Tibial nerve (tissue), 4 donors: ENCODE results near the gene HS1BP3. TPM values are rescaled to one million over a fixed set of nuclear protein-coding genes. Genes with fewer than 3 reads are reported as not detected.
A peak's percentile ranks its signal among the peaks of the same experiment; 100 is the strongest.

Source experiments
- DNase-seq, 2 donors: peaks; one replicate each; pipeline ENCODE4 v3.0.0-alpha.2; 2019; ENCODE audit warnings: low spot score in 2 of 2
- H3K27ac ChIP-seq, 4 donors: fragments of 200-600 bp; sonication (generic) in 3 of 4; one replicate each; pipeline ENCODE4 v1.5.1; 2017 to 2019; ENCODE audit warnings: mild to moderate bottlenecking in 1 of 4
- H3K27me3 ChIP-seq, 2 donors: fragments of 200-600 bp; sonication (generic) in 1 of 2; one replicate each; pipeline versions ENCODE4 v1.5.1 to v1.6.0; 2017 to 2019
- H3K36me3 ChIP-seq, 3 donors: fragments of 200-600 bp; sonication (generic); one replicate each; pipeline ENCODE4 v1.5.1; 2018 to 2019
- H3K4me1 ChIP-seq, 4 donors: fragments of 200-600 bp; sonication (generic) in 3 of 4; one replicate each; pipeline ENCODE4 v1.5.1; 2017 to 2019
- H3K4me3 ChIP-seq, 4 donors: fragments of 200-600 bp; sonication (generic) in 3 of 4; one replicate each; pipeline ENCODE4 v1.5.1; 2017 to 2019; ENCODE audit warnings: mild to moderate bottlenecking in 1 of 4, moderate library complexity in 1 of 4
- H3K9me3 ChIP-seq, 4 donors: fragments of 200-600 bp; sonication (generic) in 3 of 4; one replicate each; pipeline ENCODE4 v1.5.1; 2017 to 2019
- CTCF ChIP-seq, 5 experiments: fragments of 200-600 bp in 3 of 5; fragments of 450-650 bp in 2 of 5; sonication (generic) in 3 of 5; IDR thresholded peaks; one replicate each; pipeline ENCODE4 v1.5.1; 2016 to 2019; ENCODE audit warnings: antibody characterized with exemption in 5 of 5, mild to moderate bottlenecking in 3 of 5, moderate library complexity in 2 of 5
- EP300 ChIP-seq, 2 donors: sonication (generic); formaldehyde crosslinking; IDR thresholded peaks; one replicate each; pipeline ENCODE4 v1.6.1; 2017; ENCODE audit warnings: antibody characterized with exemption in 2 of 2, mild to moderate bottlenecking in 1 of 2
- POLR2A ChIP-seq, 2 donors: fragments of 450-650 bp; IDR thresholded peaks; one replicate each; pipeline ENCODE4 v1.6.1; 2017; ENCODE audit warnings: antibody characterized with exemption in 2 of 2, mild to moderate bottlenecking in 2 of 2, moderate library complexity in 2 of 2
- WGBS, 2 donors: methylation state at CpG; one replicate each; pipeline ENCODE4 v1.1.5; 2018; 5-methylcytosine and 5-hydroxymethylcytosine counted together
- total RNA-seq, 4 donors: library from RNA; depleted of rRNA; stranded (reverse); fragments of >200 nt; gene quantifications; one replicate each; pipeline ENCODE4 v1.1.0, GENCODE V29; 2016

Gene HS1BP3
- total RNA-seq, 4 donors from 2014 or later: 24.5 to 45.9 (median 33.8) TPM

DNA sequence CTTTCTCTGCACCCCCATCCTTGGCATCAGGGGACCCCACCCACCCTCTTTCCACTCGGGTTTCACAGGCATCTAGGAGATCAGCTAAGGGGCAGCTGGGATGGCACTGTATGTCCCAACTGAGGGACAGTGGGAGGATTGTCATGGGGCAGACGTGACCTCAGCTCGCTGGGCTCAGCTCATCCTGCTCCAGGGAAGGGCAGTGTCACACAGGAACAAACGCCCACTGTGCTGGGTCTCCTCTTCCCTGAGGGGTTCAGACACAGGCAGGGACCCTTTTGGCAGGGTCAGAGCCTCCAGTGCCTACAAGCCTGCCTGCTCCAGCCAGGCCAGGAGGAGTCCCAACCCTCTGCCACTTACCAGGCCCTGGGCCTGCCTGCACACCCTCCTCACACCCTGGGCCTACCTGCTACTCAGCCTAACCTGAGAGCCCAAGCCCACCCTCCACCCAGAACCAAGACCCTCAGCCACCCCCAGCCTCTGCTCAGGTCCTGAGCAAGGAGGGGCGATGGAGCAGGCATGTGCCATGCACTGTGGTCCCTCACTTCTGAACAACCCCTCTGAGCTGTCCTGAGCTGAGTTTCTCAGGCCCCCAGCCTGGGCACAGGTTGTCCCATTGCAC, 68.2 kb downstream of the HS1BP3 start:
- H3K4me3 ChIP-seq: no peak overlapping the region
- H3K36me3 ChIP-seq: no peaks in the 10 kb centered on the region
- 64 to 66% methylated on average over 2 to 5 of the region's 5 CpGs for WGBS, 2 donors
- peaks cover 0 to 6% (median 0%) of the 10 kb centered on the region in 4 donors for H3K9me3 ChIP-seq
- peak overlapping the region in 3 of 4 donors; percentile 26 to 73 (median 55) for H3K27ac ChIP-seq
- peaks cover 0 to 65% (median 38%) of the 10 kb centered on the region in 4 donors for H3K4me1 ChIP-seq
- DNase-seq: no peak
- no peaks in the 10 kb centered on the region for H3K27me3 ChIP-seq
- no peak for TF ChIP-seq EP300 (IDR thresholded peaks at IDR 0.05)
- TF ChIP-seq POLR2A (IDR thresholded peaks at IDR 0.05): no peak
- no peak for TF ChIP-seq CTCF (IDR thresholded peaks at IDR 0.05)

- Histone ChIP-seq H3K27ac (peak overlapping the region in 2 of 4 donors; percentile 87 to 90), H3K4me3 (no peak overlapping the region), H3K27me3 (no peaks in the 10 kb centered on the region), H3K36me3 (no peaks in the 10 kb centered on the region), H3K9me3 (peaks cover 0 to 6% (median 0%) of the 10 kb centered on the region in 4 donors), H3K4me1 (peaks cover 0 to 70% (median 37%) of the 10 kb centered on the region in 4 donors)
- TF ChIP-seq CTCF (IDR thresholded peaks at IDR 0.05) (no peak), POLR2A (IDR thresholded peaks at IDR 0.05) (no peak), EP300 (IDR thresholded peaks at IDR 0.05) (no peak)
- no peak for DNase-seq
- 80 to 91% methylated on average over 4 of the region's 4 CpGs for WGBS, 2 donors
These were observed 70.0 kb downstream of the HS1BP3 start for GRCh38 chr2:20580690-20581437.

DNA sequence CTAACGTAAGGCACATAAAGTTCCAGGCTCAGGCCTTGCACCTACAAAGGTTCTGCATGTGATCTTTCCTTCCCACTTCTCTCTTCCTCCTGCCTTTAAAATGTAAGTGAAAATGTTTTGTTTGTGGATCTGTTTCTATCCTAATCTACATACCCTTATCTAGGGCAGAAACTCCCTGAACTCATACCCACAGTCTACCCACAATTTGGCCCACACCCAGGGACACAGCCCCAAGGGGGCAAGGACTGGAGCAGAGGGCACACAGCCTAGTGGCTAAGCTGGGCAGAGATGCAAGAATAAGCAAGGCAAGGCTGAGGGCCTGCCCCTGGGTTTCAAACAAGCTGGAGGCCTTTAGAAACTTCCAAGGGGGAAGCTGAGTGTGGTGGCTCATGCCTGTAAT, 71.0 kb downstream of the HS1BP3 start:
- H3K36me3 ChIP-seq: no peaks in the 10 kb centered on the region
- H3K27me3 ChIP-seq: no peaks in the 10 kb centered on the region
- no peak for DNase-seq
- peaks cover 0 to 68% (median 33%) of the 10 kb centered on the region in 4 donors for H3K4me1 ChIP-seq
- peak overlapping the region; percentile 54 to 90 (median 82) for H3K27ac ChIP-seq
- 38 to 43% methylated on average over 1 of the region's 1 CpG for WGBS, 2 donors
- H3K4me3 ChIP-seq: no peak overlapping the region
- no peak for TF ChIP-seq CTCF (IDR thresholded peaks at IDR 0.05)
- no peak for TF ChIP-seq EP300 (IDR thresholded peaks at IDR 0.05)
- TF ChIP-seq POLR2A (IDR thresholded peaks at IDR 0.05): no peak
- peaks cover 0 to 6% (median 0%) of the 10 kb centered on the region in 4 donors for H3K9me3 ChIP-seq

GRCh38 chr2:20578895-20579825, 71.7 kb downstream of the HS1BP3 start:
- 22 to 25% methylated on average over 9 to 13 of the region's 15 CpGs for WGBS, 2 donors
- Histone ChIP-seq H3K9me3 (peaks cover 0 to 6% (median 0%) of the 10 kb centered on the region in 4 donors), H3K27me3 (no peaks in the 10 kb centered on the region), H3K4me1 (peaks cover 0 to 68% (median 33%) of the 10 kb centered on the region in 4 donors), H3K27ac (peak overlapping the region; percentile 54 to 90 (median 82)), H3K4me3 (no peak overlapping the region), H3K36me3 (no peaks in the 10 kb centered on the region)
- DNase-seq: peak; percentile 75 to 81
- TF ChIP-seq POLR2A (IDR thresholded peaks at IDR 0.05) (no peak), CTCF (IDR thresholded peaks at IDR 0.05) (peak in 1 of 5 experiments; percentile 8), EP300 (IDR thresholded peaks at IDR 0.05) (peak in 1 of 2 donors; percentile 82)
